ENCODE data around the gene MICALL1.

The MICALL1 gene

GRCh38 chr22:37983860-37984791, 78.0 kb downstream of the MICALL1 start, which contains the start of gene SOX10:
SOX10 (minus strand) TSS chr22:37984555; CDS start chr22:37983784, 771 bp downstream.
- TF ChIP-seq POU2F2 (IDR thresholded peaks at IDR 0.05; ENCODE audit: low read depth, low read length) (no peak), TAF1 (IDR thresholded peaks at IDR 0.05; ENCODE audit: low read depth, low read length) (no peak), POLR2A (IDR thresholded peaks at IDR 0.05; ENCODE audit: low read depth, low read length) (no peak), POLR2AphosphoS5 (IDR thresholded peaks at IDR 0.05; ENCODE audit: low read depth, low read length) (no peak), SPI1 (IDR thresholded peaks at IDR 0.05; ENCODE audit: low read depth, low read length) (no peak), PAX5 (IDR thresholded peaks at IDR 0.05; ENCODE audit: insufficient read depth, low read length, severe bottlenecking) (no peak)
- DNase-seq (ENCODE audit: insufficient read length, low spot score) (no peak), FAIRE-seq (no peak)

GRCh38 chr22:37985050-37985585, 79.0 kb downstream of the MICALL1 start:
- DNase-seq (ENCODE audit: insufficient read length, low spot score): no peak
- FAIRE-seq: no peak
- TF ChIP-seq POU2F2 (IDR thresholded peaks at IDR 0.05; ENCODE audit: low read depth, low read length) (no peak), POLR2AphosphoS5 (IDR thresholded peaks at IDR 0.05; ENCODE audit: low read depth, low read length) (no peak), POLR2A (IDR thresholded peaks at IDR 0.05; ENCODE audit: low read depth, low read length) (no peak), SPI1 (IDR thresholded peaks at IDR 0.05; ENCODE audit: low read depth, low read length) (no peak), TAF1 (IDR thresholded peaks at IDR 0.05; ENCODE audit: low read depth, low read length) (no peak), PAX5 (IDR thresholded peaks at IDR 0.05; ENCODE audit: insufficient read depth, low read length, severe bottlenecking) (no peak)

- no peak for DNase-seq (ENCODE audit: insufficient read length, low spot score)
- no peak for FAIRE-seq
- TF ChIP-seq POLR2A (IDR thresholded peaks at IDR 0.05; ENCODE audit: low read depth, low read length): no peak
Measured at GRCh38 chr22:37985751-37986281, 79.7 kb downstream of the MICALL1 start.

- FAIRE-seq: no peak
- no peak for DNase-seq (ENCODE audit: insufficient read length, low spot score)
- TF ChIP-seq POLR2A (IDR thresholded peaks at IDR 0.05; ENCODE audit: low read depth, low read length): no peak
- no peak for TF ChIP-seq PAX5 (IDR thresholded peaks at IDR 0.05; ENCODE audit: insufficient read depth, low read length, severe bottlenecking)
- TF ChIP-seq POU2F2 (IDR thresholded peaks at IDR 0.05; ENCODE audit: low read depth, low read length): no peak
- no peak for TF ChIP-seq SPI1 (IDR thresholded peaks at IDR 0.05; ENCODE audit: low read depth, low read length)
Measured at GRCh38 chr22:37986371-37986770, 80.3 kb downstream of the MICALL1 start.

- FAIRE-seq (no peak), DNase-seq (ENCODE audit: insufficient read length, low spot score) (no peak)
- no peak for TF ChIP-seq TAF1 (IDR thresholded peaks at IDR 0.05; ENCODE audit: low read depth, low read length)
- TF ChIP-seq POLR2A (IDR thresholded peaks at IDR 0.05; ENCODE audit: low read depth, low read length): no peak
- TF ChIP-seq POU2F2 (IDR thresholded peaks at IDR 0.05; ENCODE audit: low read depth, low read length): no peak
- TF ChIP-seq POLR2AphosphoS5 (IDR thresholded peaks at IDR 0.05; ENCODE audit: low read depth, low read length): no peak
- no peak for TF ChIP-seq SPI1 (IDR thresholded peaks at IDR 0.05; ENCODE audit: low read depth, low read length)
- no peak for TF ChIP-seq PAX5 (IDR thresholded peaks at IDR 0.05; ENCODE audit: insufficient read depth, low read length, severe bottlenecking)
Measured at GRCh38 chr22:37989146-37990045, 83.3 kb downstream of the MICALL1 start.

- FAIRE-seq (no peak), DNase-seq (ENCODE audit: insufficient read length, low spot score) (no peak)
Measured at GRCh38 chr22:37990301-37990700, 84.2 kb downstream of the MICALL1 start.

GRCh38 chr22:37990862-37991261, 84.8 kb downstream of the MICALL1 start:
- TF ChIP-seq POU2F2 (IDR thresholded peaks at IDR 0.05; ENCODE audit: low read depth, low read length) (no peak), PAX5 (IDR thresholded peaks at IDR 0.05; ENCODE audit: insufficient read depth, low read length, severe bottlenecking) (no peak), POLR2AphosphoS5 (IDR thresholded peaks at IDR 0.05; ENCODE audit: low read depth, low read length) (no peak), SPI1 (IDR thresholded peaks at IDR 0.05; ENCODE audit: low read depth, low read length) (no peak), TAF1 (IDR thresholded peaks at IDR 0.05; ENCODE audit: low read depth, low read length) (no peak), POLR2A (IDR thresholded peaks at IDR 0.05; ENCODE audit: low read depth, low read length) (no peak)
- FAIRE-seq (no peak), DNase-seq (ENCODE audit: insufficient read length, low spot score) (no peak)

More at GRCh38 chr22:37990301-37990700, 84.2 kb downstream of the MICALL1 start:
- no peak for TF ChIP-seq POLR2AphosphoS5 (IDR thresholded peaks at IDR 0.05; ENCODE audit: low read depth, low read length)

GRCh38 chr22:37991731-37992442, 85.8 kb downstream of the MICALL1 start:
- DNase-seq (ENCODE audit: insufficient read length, low spot score) (no peak), FAIRE-seq (no peak)

More at GRCh38 chr22:37991731-37992442, 85.8 kb downstream of the MICALL1 start:
- TF ChIP-seq TAF1 (IDR thresholded peaks at IDR 0.05; ENCODE audit: low read depth, low read length) (no peak), SPI1 (IDR thresholded peaks at IDR 0.05; ENCODE audit: low read depth, low read length) (no peak), POLR2A (IDR thresholded peaks at IDR 0.05; ENCODE audit: low read depth, low read length) (no peak), POU2F2 (IDR thresholded peaks at IDR 0.05; ENCODE audit: low read depth, low read length) (no peak), PAX5 (IDR thresholded peaks at IDR 0.05; ENCODE audit: insufficient read depth, low read length, severe bottlenecking) (no peak), POLR2AphosphoS5 (IDR thresholded peaks at IDR 0.05; ENCODE audit: low read depth, low read length) (no peak)
